ENCODE data around the gene JMJD7.

JMJD7 gene

DNA sequence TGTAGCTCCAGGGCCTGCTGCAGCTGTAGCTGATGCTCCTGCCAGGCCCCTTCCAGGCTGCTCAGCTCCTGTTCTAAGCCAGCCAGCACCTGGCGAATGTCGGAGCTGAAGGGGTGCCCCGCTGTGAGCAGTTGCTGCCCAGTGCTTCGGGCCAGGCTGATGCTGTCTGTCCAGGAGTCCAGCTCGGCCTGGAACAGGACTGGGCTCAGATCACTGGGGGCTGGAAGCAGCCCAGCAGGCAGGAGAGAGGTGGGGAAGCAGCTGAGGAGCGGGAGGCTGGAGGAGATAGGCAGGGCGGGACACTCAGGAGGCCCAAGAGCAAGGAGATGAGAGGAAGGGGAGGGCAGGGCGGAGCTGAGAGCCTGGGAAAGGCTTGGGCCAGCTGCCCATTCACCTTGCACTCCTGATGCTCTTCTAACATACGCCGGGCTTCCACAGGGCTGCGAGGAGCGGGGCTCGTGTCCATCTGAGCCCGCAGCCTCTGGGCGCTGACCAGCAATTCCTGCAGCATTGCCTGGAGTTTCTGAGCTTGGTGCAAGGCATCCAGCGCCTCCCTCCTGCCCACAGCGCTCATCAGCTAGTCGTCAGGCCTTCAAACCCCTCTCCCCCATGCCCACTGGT, 34.0 kb downstream of the JMJD7 start (continued):
- TF ChIP-seq, protein P1, sequence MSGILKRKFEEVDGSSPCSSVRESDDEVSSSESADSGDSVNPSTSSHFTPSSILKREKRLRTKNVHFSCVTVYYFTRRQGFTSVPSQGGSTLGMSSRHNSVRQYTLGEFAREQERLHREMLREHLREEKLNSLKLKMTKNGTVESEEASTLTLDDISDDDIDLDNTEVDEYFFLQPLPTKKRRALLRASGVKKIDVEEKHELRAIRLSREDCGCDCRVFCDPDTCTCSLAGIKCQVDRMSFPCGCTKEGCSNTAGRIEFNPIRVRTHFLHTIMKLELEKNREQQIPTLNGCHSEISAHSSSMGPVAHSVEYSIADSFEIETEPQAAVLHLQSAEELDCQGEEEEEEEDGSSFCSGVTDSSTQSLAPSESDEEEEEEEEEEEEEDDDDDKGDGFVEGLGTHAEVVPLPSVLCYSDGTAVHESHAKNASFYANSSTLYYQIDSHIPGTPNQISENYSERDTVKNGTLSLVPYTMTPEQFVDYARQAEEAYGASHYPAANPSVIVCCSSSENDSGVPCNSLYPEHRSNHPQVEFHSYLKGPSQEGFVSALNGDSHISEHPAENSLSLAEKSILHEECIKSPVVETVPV (CRISPR knock-in tag; IDR thresholded peaks at IDR 0.05): no peak

DNA sequence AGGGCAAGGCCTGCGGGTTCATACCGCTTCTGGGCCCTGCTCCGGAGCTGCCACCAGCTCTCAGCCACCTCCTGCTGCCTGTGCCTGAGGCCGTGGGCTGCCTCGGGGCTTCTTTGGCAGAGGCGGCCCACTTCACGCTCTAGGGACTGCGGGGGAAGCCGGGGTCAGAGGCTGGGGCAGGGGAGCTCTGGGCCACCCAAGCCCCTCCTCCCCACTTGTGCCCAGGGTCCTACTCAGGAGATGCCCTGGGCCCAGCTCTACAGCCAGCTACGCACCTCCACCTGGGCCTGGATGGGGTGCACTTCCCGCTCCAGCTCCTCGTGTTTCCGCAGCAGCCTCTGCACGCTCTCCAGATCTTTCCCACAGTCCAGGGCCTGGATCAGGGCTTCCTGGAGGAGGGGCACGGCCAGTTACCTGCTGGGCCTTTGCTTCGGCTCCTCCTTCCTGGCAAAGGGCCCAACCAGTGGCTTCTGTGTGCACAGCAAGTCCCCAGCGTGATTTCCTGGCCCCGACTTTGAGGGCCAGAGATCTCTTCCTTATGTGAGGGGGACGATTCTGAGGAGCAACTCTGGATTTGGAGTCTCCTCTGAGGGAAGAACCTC, 34.7 kb downstream of the JMJD7 start:
- no peak for ATAC-seq
- TF ChIP-seq ZC3H10 (CRISPR knock-in tag; IDR thresholded peaks at IDR 0.05) (no peak), TCF4 (CRISPR knock-in tag; IDR thresholded peaks at IDR 0.05; ENCODE audit: borderline replicate concordance) (no peak), PPARA (CRISPR knock-in tag; IDR thresholded peaks at IDR 0.05; ENCODE audit: borderline replicate concordance) (no peak), ESRRG (CRISPR knock-in tag; IDR thresholded peaks at IDR 0.05) (no peak), ZFP30 (CRISPR knock-in tag; IDR thresholded peaks at IDR 0.05) (no peak), TOX (CRISPR knock-in tag; IDR thresholded peaks at IDR 0.05; ENCODE audit: borderline replicate concordance) (no peak), GLIS3 (CRISPR knock-in tag; IDR thresholded peaks at IDR 0.05) (no peak), OSR1 (CRISPR knock-in tag; IDR thresholded peaks at IDR 0.05) (no peak), ZNF565 (CRISPR knock-in tag; conservative IDR thresholded peaks at IDR 0.05; ENCODE audit: low read depth) (no peak)
- TF ChIP-seq, protein P1 (CRISPR knock-in tag; IDR thresholded peaks at IDR 0.05): no peak

DNA sequence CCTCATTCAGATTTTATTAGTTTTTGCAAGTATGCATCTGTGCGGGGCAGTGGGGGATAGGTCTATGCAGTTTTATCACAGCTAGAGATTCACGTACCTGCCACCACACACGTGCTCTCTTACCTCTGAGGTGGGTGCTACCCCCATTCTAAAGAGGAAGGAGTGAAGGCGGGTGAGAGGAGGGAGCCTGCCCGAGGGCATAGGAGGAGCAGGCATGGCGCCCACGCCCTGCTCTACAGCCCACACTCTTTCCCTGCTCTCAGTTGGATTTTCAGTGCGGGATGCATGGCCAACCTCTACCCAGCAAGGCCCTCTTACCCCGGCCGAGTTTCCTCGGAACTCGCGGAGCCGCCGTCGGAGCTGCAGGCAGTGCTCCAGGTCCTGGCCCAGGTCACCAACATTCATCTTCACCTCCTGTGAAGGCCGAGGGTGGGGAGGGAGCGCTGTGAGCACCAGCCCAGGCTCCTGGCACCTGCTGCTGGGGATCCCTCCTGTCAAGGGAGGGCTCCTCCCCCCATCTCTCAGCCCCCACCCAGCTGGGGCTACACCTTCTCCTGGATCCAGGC, 37.7 kb downstream of the JMJD7 start:
- TF ChIP-seq ZFP30 (CRISPR knock-in tag; IDR thresholded peaks at IDR 0.05) (no peak), ZC3H10 (CRISPR knock-in tag; IDR thresholded peaks at IDR 0.05) (no peak), ESRRG (CRISPR knock-in tag; IDR thresholded peaks at IDR 0.05) (no peak), PPARA (CRISPR knock-in tag; IDR thresholded peaks at IDR 0.05; ENCODE audit: borderline replicate concordance) (no peak), OSR1 (CRISPR knock-in tag; IDR thresholded peaks at IDR 0.05) (no peak), CSDC2 (CRISPR knock-in tag; IDR thresholded peaks at IDR 0.05) (no peak), ZNF565 (CRISPR knock-in tag; conservative IDR thresholded peaks at IDR 0.05; ENCODE audit: low read depth) (no peak), ZNF8 (CRISPR knock-in tag; IDR thresholded peaks at IDR 0.05) (no peak)
- TF ChIP-seq, protein P2, sequence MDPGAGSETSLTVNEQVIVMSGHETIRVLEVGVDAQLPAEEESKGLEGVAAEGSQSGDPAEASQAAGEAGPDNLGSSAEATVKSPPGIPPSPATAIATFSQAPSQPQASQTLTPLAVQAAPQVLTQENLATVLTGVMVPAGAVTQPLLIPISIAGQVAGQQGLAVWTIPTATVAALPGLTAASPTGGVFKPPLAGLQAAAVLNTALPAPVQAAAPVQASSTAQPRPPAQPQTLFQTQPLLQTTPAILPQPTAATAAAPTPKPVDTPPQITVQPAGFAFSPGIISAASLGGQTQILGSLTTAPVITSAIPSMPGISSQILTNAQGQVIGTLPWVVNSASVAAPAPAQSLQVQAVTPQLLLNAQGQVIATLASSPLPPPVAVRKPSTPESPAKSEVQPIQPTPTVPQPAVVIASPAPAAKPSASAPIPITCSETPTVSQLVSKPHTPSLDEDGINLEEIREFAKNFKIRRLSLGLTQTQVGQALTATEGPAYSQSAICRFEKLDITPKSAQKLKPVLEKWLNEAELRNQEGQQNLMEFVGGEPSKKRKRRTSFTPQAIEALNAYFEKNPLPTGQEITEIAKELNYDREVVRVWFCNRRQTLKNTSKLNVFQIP (CRISPR knock-in tag; IDR thresholded peaks at IDR 0.05; ENCODE audit: borderline replicate concordance, low read depth): no peak
- TF ChIP-seq, protein P1 (CRISPR knock-in tag; IDR thresholded peaks at IDR 0.05): no peak
- TF ChIP-seq, protein P3, sequence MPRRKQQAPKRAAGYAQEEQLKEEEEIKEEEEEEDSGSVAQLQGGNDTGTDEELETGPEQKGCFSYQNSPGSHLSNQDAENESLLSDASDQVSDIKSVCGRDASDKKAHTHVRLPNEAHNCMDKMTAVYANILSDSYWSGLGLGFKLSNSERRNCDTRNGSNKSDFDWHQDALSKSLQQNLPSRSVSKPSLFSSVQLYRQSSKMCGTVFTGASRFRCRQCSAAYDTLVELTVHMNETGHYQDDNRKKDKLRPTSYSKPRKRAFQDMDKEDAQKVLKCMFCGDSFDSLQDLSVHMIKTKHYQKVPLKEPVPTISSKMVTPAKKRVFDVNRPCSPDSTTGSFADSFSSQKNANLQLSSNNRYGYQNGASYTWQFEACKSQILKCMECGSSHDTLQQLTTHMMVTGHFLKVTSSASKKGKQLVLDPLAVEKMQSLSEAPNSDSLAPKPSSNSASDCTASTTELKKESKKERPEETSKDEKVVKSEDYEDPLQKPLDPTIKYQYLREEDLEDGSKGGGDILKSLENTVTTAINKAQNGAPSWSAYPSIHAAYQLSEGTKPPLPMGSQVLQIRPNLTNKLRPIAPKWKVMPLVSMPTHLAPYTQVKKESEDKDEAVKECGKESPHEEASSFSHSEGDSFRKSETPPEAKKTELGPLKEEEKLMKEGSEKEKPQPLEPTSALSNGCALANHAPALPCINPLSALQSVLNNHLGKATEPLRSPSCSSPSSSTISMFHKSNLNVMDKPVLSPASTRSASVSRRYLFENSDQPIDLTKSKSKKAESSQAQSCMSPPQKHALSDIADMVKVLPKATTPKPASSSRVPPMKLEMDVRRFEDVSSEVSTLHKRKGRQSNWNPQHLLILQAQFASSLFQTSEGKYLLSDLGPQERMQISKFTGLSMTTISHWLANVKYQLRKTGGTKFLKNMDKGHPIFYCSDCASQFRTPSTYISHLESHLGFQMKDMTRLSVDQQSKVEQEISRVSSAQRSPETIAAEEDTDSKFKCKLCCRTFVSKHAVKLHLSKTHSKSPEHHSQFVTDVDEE (CRISPR knock-in tag; IDR thresholded peaks at IDR 0.05): no peak
- ATAC-seq: no peak

DNA sequence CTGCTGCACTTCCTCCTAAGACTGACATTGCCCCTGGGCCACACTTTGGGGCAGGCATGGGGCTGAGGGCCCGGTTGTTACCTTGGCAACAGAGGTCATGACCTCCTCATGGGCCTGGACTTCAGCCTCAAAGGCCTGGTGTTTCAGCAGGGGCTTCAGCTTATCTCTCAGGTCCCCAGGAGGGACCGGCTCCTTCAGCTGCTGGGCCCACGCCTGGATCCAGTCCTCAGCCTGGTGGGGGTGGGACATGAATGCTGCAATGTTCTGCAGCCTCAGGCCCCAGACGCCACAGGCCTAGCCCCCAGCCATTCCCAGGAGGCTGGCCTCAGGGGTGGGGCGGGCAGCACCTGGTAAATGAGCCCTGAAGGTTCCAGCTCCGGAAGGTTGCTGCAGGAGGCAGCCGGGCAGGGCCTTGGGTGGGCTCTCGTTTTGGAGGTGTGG, 38.4 kb downstream of the JMJD7 start:
- no peak for ATAC-seq
- no peak for TF ChIP-seq BACH2 (CRISPR knock-in tag; IDR thresholded peaks at IDR 0.05; ENCODE audit: borderline replicate concordance)
